ENCODE data around the gene WWC2.

Gene WWC2

DNA sequence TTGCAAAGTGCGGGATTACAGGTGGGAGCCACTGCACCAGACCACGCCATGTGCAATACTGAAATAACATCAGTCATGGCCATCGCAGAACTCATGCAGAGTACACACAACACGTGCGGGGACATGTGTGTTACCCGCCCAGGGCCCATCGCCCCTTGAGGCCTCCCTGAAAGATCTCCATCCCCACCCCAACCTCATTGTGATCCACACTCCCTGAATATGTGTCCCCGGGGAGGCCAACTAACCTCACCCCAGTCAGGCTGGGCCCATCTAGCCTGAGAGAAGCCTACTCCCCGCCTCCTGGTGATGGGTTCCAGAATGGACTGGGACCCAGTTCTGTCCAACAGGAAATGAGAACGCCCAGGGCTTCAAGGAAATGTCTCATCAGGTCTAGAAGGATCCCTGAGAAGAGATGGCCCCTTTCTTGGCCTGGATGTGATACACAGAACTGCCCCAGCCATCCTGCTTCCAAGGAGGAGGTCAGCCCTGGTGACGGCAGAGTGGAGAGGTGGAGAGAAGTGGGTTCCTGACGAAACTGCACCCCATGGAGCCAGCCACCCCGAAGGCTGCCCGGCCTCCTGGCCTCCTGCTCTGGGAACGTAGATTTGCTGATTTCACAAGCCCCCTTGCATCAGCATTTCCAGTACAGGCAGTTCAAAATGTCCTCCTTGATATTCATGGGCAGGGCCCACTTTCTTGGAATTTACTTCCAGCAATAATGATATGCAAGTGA is 245.6 kb downstream of the WWC2 start:
- Histone ChIP-seq H3K36me3 (ENCODE audit: insufficient read depth, insufficient read length, low read length) (no peaks in the 10 kb centered on the region), H3K9me3 (ENCODE audit: insufficient read depth, low read length) (no peaks in the 10 kb centered on the region), H3K4me1 (ENCODE audit: insufficient read depth, insufficient read length) (no peaks in the 10 kb centered on the region), H3K4me3 (ENCODE audit: insufficient read length, low read depth) (no peak overlapping the region), H3K27me3 (ENCODE audit: insufficient read depth, insufficient read length) (no peaks in the 10 kb centered on the region), H3K9ac (ENCODE audit: insufficient read length, low read depth) (no peak overlapping the region)
- no peak for DNase-seq (ENCODE audit: low read depth, low spot score)
- TF ChIP-seq YY1 (IDR thresholded peaks at IDR 0.05; ENCODE audit: insufficient read depth, insufficient read length) (no peak), ZNF274 (IDR thresholded peaks at IDR 0.05; ENCODE audit: low read depth, low read length) (no peak), SUZ12 (IDR thresholded peaks at IDR 0.05; ENCODE audit: extremely low read depth, insufficient read depth, insufficient read length) (no peak)

DNA sequence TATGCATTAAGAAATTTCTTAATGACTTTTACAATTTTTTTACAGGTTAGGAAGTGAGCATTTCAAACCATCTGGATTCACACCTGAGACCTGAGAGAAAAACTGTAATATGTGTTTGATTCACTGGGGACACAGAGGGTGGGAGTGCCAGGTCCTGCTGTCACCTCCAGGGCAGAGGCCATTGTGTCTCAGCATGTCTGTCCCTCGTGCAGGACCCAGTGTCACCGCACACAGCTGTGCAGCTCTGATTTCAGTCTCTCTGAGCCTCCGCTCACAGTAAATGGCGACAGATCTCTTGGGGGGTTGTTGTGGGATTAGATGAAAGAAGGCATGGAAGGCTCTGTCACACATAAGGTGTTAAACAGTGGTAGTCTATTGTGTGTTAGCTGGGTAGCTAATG is 246.2 kb downstream of the WWC2 start:
- Histone ChIP-seq H3K36me3 (ENCODE audit: insufficient read depth, insufficient read length, low read length) (no peaks in the 10 kb centered on the region), H3K27me3 (ENCODE audit: insufficient read depth, insufficient read length) (no peaks in the 10 kb centered on the region), H3K9me3 (ENCODE audit: insufficient read depth, low read length) (no peaks in the 10 kb centered on the region), H3K9ac (ENCODE audit: insufficient read length, low read depth) (no peak overlapping the region), H3K4me1 (ENCODE audit: insufficient read depth, insufficient read length) (no peaks in the 10 kb centered on the region), H3K4me3 (ENCODE audit: insufficient read length, low read depth) (no peak overlapping the region)
- TF ChIP-seq YY1 (IDR thresholded peaks at IDR 0.05; ENCODE audit: insufficient read depth, insufficient read length) (no peak), SUZ12 (IDR thresholded peaks at IDR 0.05; ENCODE audit: extremely low read depth, insufficient read depth, insufficient read length) (no peak), ZNF274 (IDR thresholded peaks at IDR 0.05; ENCODE audit: low read depth, low read length) (no peak)
- no peak for DNase-seq (ENCODE audit: low read depth, low spot score)

DNA sequence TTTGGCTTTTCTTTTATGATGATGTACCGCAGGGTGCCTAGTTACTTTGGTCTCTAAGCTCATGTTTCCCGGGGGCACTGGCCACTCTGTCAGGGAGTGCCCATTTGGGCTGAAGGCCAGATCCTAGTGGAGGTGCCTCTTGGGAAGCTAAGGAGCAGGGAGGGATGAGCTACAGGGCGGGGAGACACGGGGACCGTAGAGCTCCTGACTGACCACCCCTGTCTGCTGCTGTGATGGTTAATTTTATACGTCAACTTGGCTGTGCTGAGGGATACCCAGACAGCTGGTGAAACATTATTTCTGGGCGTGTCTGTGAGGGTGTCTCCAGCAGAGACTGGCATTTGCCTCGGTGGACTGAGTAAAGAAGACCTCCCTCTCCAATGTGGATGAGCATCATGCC is 248.1 kb downstream of the WWC2 start:
- Histone ChIP-seq H3K9me3 (ENCODE audit: insufficient read depth, low read length) (no peaks in the 10 kb centered on the region), H3K4me3 (ENCODE audit: insufficient read length, low read depth) (no peak overlapping the region), H3K36me3 (ENCODE audit: insufficient read depth, insufficient read length, low read length) (no peaks in the 10 kb centered on the region), H3K27me3 (ENCODE audit: insufficient read depth, insufficient read length) (no peaks in the 10 kb centered on the region), H3K9ac (ENCODE audit: insufficient read length, low read depth) (no peak overlapping the region), H3K4me1 (ENCODE audit: insufficient read depth, insufficient read length) (no peaks in the 10 kb centered on the region)
- DNase-seq (ENCODE audit: low read depth, low spot score), result no peak
- TF ChIP-seq ZNF274 (IDR thresholded peaks at IDR 0.05; ENCODE audit: low read depth, low read length) (no peak), SUZ12 (IDR thresholded peaks at IDR 0.05; ENCODE audit: extremely low read depth, insufficient read depth, insufficient read length) (no peak)

DNA sequence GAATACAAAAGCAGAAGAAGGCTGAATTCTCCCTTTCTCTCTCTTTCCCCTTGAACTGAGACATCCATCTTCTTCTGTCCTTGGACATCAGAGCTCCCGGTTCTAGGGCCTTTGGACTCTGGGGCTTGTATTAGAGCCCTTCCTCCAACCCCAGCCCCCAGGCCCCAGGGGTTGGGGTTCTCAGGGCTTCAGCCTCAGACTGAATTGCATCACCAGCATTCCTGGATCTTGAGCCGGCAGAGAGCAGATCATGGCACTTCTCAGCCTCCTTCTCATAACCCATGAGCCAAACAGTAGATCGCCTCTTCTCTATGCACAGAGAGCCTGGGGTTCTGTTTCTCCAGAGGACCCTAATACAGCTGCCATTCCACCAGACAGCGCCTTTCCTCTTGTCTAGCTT is 248.5 kb downstream of the WWC2 start:
- no peaks in the 10 kb centered on the region for H3K36me3 ChIP-seq (ENCODE audit: insufficient read depth, insufficient read length, low read length)
- H3K9ac ChIP-seq (ENCODE audit: insufficient read length, low read depth), result no peak overlapping the region
- no peaks in the 10 kb centered on the region for H3K9me3 ChIP-seq (ENCODE audit: insufficient read depth, low read length)
- no peaks in the 10 kb centered on the region for H3K27me3 ChIP-seq (ENCODE audit: insufficient read depth, insufficient read length)
- H3K4me1 ChIP-seq (ENCODE audit: insufficient read depth, insufficient read length), result no peaks in the 10 kb centered on the region
- no peak for TF ChIP-seq YY1 (IDR thresholded peaks at IDR 0.05; ENCODE audit: insufficient read depth, insufficient read length)
- no peak for TF ChIP-seq ZNF274 (IDR thresholded peaks at IDR 0.05; ENCODE audit: low read depth, low read length)
- no peak for TF ChIP-seq SUZ12 (IDR thresholded peaks at IDR 0.05; ENCODE audit: extremely low read depth, insufficient read depth, insufficient read length)
- DNase-seq (ENCODE audit: low read depth, low spot score), result no peak
- no peak overlapping the region for H3K4me3 ChIP-seq (ENCODE audit: insufficient read length, low read depth)

DNA sequence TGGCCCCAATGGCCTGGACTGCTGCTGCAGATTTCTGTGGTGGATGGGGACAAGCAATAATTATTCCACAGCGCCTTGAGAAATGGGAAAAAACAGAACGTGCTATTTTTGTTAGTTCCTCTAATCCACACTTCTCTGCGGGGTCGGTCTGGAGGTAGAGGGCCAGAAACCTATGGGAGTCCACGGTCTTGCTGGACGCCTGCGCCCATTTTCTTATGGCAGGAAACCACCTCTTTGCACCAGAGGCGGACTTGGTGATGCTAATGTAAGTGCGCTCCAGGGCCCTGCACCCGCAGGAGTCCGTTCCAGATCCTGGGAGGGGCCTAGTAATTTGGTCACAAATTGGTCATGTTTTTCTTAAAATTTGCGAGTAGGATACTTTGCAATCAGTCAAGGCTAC is 249.1 kb downstream of the WWC2 start:
- DNase-seq (ENCODE audit: low read depth, low spot score), result no peak

DNA sequence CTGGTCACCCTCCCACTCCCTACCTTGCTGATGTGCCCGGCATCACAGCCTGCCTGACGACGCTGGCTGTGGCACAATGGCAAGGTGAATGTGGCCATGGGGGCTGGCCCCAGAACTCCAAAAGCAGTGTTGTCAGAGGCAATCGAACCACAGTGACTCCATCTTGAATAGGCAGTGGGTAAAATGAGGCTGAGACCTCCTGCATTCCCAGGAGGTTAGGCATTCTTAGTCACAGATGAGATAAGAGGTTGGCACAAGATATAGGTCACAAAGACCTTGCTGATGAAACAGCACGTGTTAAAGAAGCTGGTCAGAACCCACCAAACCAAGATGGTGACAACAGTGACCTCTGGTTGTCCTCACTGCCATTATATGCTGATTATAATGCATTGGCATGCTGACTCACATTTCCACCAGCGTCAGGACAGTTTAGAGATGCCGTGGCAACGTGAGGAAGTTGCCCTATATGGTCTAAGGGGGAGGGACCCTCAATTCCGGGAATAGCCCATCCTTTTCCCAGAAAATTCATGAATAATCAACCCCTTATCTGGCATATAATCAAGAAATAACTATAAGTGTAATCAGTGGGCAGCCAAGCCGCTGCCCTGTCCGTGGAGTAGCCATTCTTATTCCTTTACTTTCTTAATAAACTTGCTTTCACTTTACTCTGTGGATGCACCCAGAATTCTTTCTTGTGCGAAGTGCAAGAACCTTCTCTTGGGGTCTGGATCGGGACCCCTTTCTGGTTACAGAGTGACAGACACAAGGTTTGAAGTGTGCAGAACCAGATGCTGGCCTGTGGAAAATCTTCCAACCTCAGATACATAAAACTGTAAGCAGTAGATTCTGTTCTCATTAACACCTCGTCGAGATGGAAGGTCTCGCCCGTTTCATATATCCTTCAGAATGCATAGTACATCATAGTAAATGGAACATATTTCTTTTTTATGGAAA is 249.9 kb downstream of the WWC2 start:
- Histone ChIP-seq H3K4me1 (ENCODE audit: insufficient read depth, insufficient read length) (no peaks in the 10 kb centered on the region), H3K27me3 (ENCODE audit: insufficient read depth, insufficient read length) (no peaks in the 10 kb centered on the region), H3K9me3 (ENCODE audit: insufficient read depth, low read length) (no peaks in the 10 kb centered on the region), H3K36me3 (ENCODE audit: insufficient read depth, insufficient read length, low read length) (no peaks in the 10 kb centered on the region), H3K4me3 (ENCODE audit: insufficient read length, low read depth) (no peak overlapping the region), H3K9ac (ENCODE audit: insufficient read length, low read depth) (no peak overlapping the region)
- no peak for DNase-seq (ENCODE audit: low read depth, low spot score)
- TF ChIP-seq ZNF274 (IDR thresholded peaks at IDR 0.05; ENCODE audit: low read depth, low read length) (no peak), YY1 (IDR thresholded peaks at IDR 0.05; ENCODE audit: insufficient read depth, insufficient read length) (no peak), SUZ12 (IDR thresholded peaks at IDR 0.05; ENCODE audit: extremely low read depth, insufficient read depth, insufficient read length) (no peak)

More for the DNA sequence above, 249.1 kb downstream of the WWC2 start:
- H3K27me3 ChIP-seq (ENCODE audit: insufficient read depth, insufficient read length), result no peaks in the 10 kb centered on the region
- H3K9me3 ChIP-seq (ENCODE audit: insufficient read depth, low read length), result no peaks in the 10 kb centered on the region
- no peak overlapping the region for H3K9ac ChIP-seq (ENCODE audit: insufficient read length, low read depth)
- TF ChIP-seq ZNF274 (IDR thresholded peaks at IDR 0.05; ENCODE audit: low read depth, low read length) (no peak), YY1 (IDR thresholded peaks at IDR 0.05; ENCODE audit: insufficient read depth, insufficient read length) (no peak)
- H3K4me3 ChIP-seq (ENCODE audit: insufficient read length, low read depth), result no peak overlapping the region
- no peaks in the 10 kb centered on the region for H3K4me1 ChIP-seq (ENCODE audit: insufficient read depth, insufficient read length)
- no peaks in the 10 kb centered on the region for H3K36me3 ChIP-seq (ENCODE audit: insufficient read depth, insufficient read length, low read length)

DNA sequence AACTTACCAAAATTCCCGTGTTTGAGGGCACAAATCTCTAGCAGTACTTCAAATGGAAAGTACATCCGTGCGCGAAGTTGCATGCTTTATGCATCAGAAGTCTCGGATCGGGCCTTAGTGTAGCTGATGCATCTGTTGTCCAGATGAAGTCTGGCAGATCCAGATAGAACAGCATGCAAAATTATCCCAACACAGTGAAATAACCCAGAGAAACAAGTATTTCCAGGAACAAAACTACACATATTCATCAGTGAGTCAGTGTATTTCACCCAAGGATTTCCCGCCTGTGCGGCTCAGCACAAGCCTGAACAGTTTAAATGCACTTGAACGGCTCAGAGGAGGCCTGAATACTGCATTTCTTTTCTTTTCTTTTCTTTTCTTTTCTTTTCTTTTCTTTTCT is 250.6 kb downstream of the WWC2 start:
- DNase-seq (ENCODE audit: low read depth, low spot score), result no peak
- no peak overlapping the region for H3K9ac ChIP-seq (ENCODE audit: insufficient read length, low read depth)
- H3K4me3 ChIP-seq (ENCODE audit: insufficient read length, low read depth), result no peak overlapping the region
- no peaks in the 10 kb centered on the region for H3K9me3 ChIP-seq (ENCODE audit: insufficient read depth, low read length)
- H3K4me1 ChIP-seq (ENCODE audit: insufficient read depth, insufficient read length), result no peaks in the 10 kb centered on the region
- TF ChIP-seq YY1 (IDR thresholded peaks at IDR 0.05; ENCODE audit: insufficient read depth, insufficient read length) (no peak), SUZ12 (IDR thresholded peaks at IDR 0.05; ENCODE audit: extremely low read depth, insufficient read depth, insufficient read length) (no peak), ZNF274 (IDR thresholded peaks at IDR 0.05; ENCODE audit: low read depth, low read length) (no peak)
- H3K27me3 ChIP-seq (ENCODE audit: insufficient read depth, insufficient read length), result no peaks in the 10 kb centered on the region
- no peaks in the 10 kb centered on the region for H3K36me3 ChIP-seq (ENCODE audit: insufficient read depth, insufficient read length, low read length)
